Mucosa of gallbladder (tissue), 1 donor: ENCODE measurements around the gene MYO18A. TPM values are rescaled to one million over a fixed set of nuclear protein-coding genes. Genes with fewer than 3 reads are reported as not detected.

Experiments used
- DNase-seq: peaks from one replicate; pipeline ENCODE4 v3.0.0-alpha.2; 2020; ENCODE audit warnings: low spot score
- total RNA-seq: library from RNA; stranded (reverse); gene quantifications from one replicate; pipeline ENCODE4 v1.2.1, GENCODE V29; 2021
- donor health status: DM: no; HTN: no; CAD: no.

MYO18A gene
- total RNA-seq, 1 donor from 2014 or later, result 198 TPM

- no peak for DNase-seq
Measured at GRCh38 chr17:29049541-29050145, 130.6 kb downstream of the MYO18A start.

- no peak for DNase-seq
Measured at GRCh38 chr17:29048440-29049368, 131.5 kb downstream of the MYO18A start.

- peak; percentile 23 for DNase-seq
Measured at GRCh38 chr17:29046473-29046839, 133.7 kb downstream of the MYO18A start.

GRCh38 chr17:29045734-29046472, 134.3 kb downstream of the MYO18A start:
- DNase-seq, result peak; percentile 17

GRCh38 chr17:29045026-29045425, 135.2 kb downstream of the MYO18A start:
- DNase-seq, result no peak

- no peak for DNase-seq
Measured at GRCh38 chr17:29043539-29044145, 136.6 kb downstream of the MYO18A start.

- DNase-seq, result peak; percentile 31
Measured at GRCh38 chr17:29042679-29043538, 137.3 kb downstream of the MYO18A start, which contains the start of gene PIPOX. PIPOX (plus strand) TSS chr17:29043141; CDS start chr17:29043226, 85 bp downstream.

GRCh38 chr17:29042026-29042678, 138.0 kb downstream of the MYO18A start:
- no peak for DNase-seq

- no peak for DNase-seq
Measured at GRCh38 chr17:29041571-29041970, 138.6 kb downstream of the MYO18A start.

- DNase-seq, result no peak
Measured at GRCh38 chr17:29041091-29041490, 139.1 kb downstream of the MYO18A start.

- no peak for DNase-seq
Measured at GRCh38 chr17:29039764-29040598, 140.2 kb downstream of the MYO18A start.

GRCh38 chr17:29038085-29038795, 142.0 kb downstream of the MYO18A start:
- DNase-seq, result no peak

- no peak for DNase-seq
Measured at GRCh38 chr17:29037739-29038084, 142.5 kb downstream of the MYO18A start.

- DNase-seq, result no peak
Measured at GRCh38 chr17:29036584-29036983, 143.6 kb downstream of the MYO18A start.

- DNase-seq, result no peak
Measured at GRCh38 chr17:29034510-29034909, 145.7 kb downstream of the MYO18A start.

GRCh38 chr17:29032857-29033197, 147.4 kb downstream of the MYO18A start:
- DNase-seq, result no peak

- DNase-seq, result no peak
Measured at GRCh38 chr17:29032013-29032856, 148.0 kb downstream of the MYO18A start.

- no peak for DNase-seq
Measured at GRCh38 chr17:29031488-29031887, 148.7 kb downstream of the MYO18A start.
